Measurements from ENCODE around the gene ARAP1. TPM values are rescaled to one million over a fixed set of nuclear protein-coding genes. Genes with fewer than 3 reads are reported as not detected.

Gene ARAP1
- total and polyA plus RNA-seq, 2 donors (not counting 3 experiments of a cell fraction or from before 2014, with no cell fraction given): 36.8 to 66.2 TPM

DNA sequence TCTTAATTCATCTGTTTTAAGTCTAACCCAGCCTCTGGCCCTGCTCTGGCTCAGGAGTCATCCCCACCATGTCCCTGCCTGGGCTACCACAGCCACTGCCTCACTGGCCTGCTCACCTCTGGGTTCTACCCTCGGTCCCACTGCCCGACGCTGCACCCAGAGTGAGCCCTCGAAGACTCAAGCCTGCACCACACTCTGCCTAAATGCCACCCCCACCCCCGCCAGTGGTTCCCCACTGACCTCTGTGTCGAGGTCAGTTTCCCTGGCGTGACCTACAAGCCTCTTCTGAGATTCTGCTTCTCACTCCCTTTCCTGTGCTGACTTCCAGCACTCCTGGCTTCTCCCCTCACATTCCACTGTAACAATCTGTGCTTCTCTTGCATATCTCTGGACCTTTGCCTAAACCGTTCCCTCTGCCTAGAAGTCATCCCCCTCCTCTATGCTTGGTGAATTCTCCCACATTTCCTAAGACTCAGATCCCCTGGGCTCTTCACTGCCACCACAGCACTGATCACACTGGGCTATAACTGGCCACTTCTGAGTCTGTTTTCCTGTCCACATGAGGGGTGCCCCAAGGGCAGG lies 65.5 kb downstream of the ARAP1 start:
- intact Hi-C loops (cut with micrococcal nuclease): no loop called here
- Histone ChIP-seq H3K9me3 (replicated peaks; ENCODE audit: control insufficient read depth, insufficient read depth, low read length) (no peaks in the 10 kb centered on the region), H3K9ac (replicated peaks; ENCODE audit: extremely low read depth, insufficient read depth, low read length) (no peak overlapping the region), H2AFZ (ENCODE audit: low read depth, low read length) (no peak overlapping the region), H3K4me1 (ENCODE audit: control insufficient read depth, extremely low read depth, insufficient read depth, low read length) (no peaks in the 10 kb centered on the region), H4K20me1 (replicated peaks; ENCODE audit: control insufficient read depth, extremely low read depth, insufficient read depth, low read length) (no peaks in the 10 kb centered on the region), H3K36me3 (ENCODE audit: control insufficient read depth in 2 of 2, extremely low read depth in 1 of 2, insufficient read depth in 2 of 2, low read length in 2 of 2) (peaks cover 2 to 35% of the 10 kb centered on the region in 2 experiments), H3K27me3 (ENCODE audit: control insufficient read depth in 2 of 2, insufficient read depth in 2 of 2, low read length in 2 of 2) (no peaks in the 10 kb centered on the region), H3K4me2 (ENCODE audit: insufficient read depth, low read length) (no peak overlapping the region), H3K27ac (ENCODE audit: insufficient read depth, low read depth, low read length) (no peak overlapping the region), H3K4me3 (replicated peaks in 1 of 3; ENCODE audit: insufficient read depth in 1 of 3, low read depth in 1 of 3, low read length in 3 of 3) (no peak overlapping the region), H3K79me2 (ENCODE audit: control insufficient read depth, insufficient read depth, low read length) (no peaks in the 10 kb centered on the region), H3K9me1 (replicated peaks; ENCODE audit: control insufficient read depth, extremely low read depth, insufficient read depth, low read length) (no peaks in the 10 kb centered on the region)
- ChIA-PET CTCF (interaction anchor here (0.8 to 13.1 kb wide), 5 partner anchors 11 to 215 kb away, joined by 3 to 339 read pairs (median 3); no protein-coding TSS in a partner anchor), POLR2A (no interaction called here)
- FAIRE-seq (no peak), DNase-seq (ENCODE audit: low read depth, low spot score) (no peak)
- dilution Hi-C loops (cut with MboI; ENCODE audit: extremely low pct_ligation_motif_present, low sequenced_read_pairs): no loop called here
- no TSS peak for BruUV-seq (replicated peaks)
- TF ChIP-seq JUN (IDR thresholded peaks at IDR 0.05; ENCODE audit: borderline replicate concordance, insufficient read depth, insufficient read length, low read depth) (no peak), FOS (IDR thresholded peaks at IDR 0.05; ENCODE audit: borderline replicate concordance, insufficient read depth, low read length) (no peak), POLR2A (IDR thresholded peaks at IDR 0.05; ENCODE audit: low read depth, low read length) (no peak), GATA2 (IDR thresholded peaks at IDR 0.05; ENCODE audit: insufficient read depth, insufficient read length, low read depth, low read length) (no peak), POLR2AphosphoS5 (IDR thresholded peaks at IDR 0.05; ENCODE audit: insufficient read depth, low read depth, low read length) (no peak), MYC (IDR thresholded peaks at IDR 0.05; ENCODE audit: low read depth, low read length) (no peak), EZH2 (IDR thresholded peaks at IDR 0.05; ENCODE audit: borderline replicate concordance, low read depth, low read length, severe bottlenecking) (no peak)
- TF ChIP-seq, protein P1, sequence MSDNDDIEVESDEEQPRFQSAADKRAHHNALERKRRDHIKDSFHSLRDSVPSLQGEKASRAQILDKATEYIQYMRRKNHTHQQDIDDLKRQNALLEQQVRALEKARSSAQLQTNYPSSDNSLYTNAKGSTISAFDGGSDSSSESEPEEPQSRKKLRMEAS (IDR thresholded peaks at IDR 0.05; ENCODE audit: insufficient read depth, insufficient read length): no peak
- TF ChIP-seq, protein P2, sequence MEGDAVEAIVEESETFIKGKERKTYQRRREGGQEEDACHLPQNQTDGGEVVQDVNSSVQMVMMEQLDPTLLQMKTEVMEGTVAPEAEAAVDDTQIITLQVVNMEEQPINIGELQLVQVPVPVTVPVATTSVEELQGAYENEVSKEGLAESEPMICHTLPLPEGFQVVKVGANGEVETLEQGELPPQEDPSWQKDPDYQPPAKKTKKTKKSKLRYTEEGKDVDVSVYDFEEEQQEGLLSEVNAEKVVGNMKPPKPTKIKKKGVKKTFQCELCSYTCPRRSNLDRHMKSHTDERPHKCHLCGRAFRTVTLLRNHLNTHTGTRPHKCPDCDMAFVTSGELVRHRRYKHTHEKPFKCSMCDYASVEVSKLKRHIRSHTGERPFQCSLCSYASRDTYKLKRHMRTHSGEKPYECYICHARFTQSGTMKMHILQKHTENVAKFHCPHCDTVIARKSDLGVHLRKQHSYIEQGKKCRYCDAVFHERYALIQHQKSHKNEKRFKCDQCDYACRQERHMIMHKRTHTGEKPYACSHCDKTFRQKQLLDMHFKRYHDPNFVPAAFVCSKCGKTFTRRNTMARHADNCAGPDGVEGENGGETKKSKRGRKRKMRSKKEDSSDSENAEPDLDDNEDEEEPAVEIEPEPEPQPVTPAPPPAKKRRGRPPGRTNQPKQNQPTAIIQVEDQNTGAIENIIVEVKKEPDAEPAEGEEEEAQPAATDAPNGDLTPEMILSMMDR (IDR thresholded peaks at IDR 0.05; ENCODE audit: extremely low read depth in 1 of 2, insufficient read depth in 1 of 2, low read depth in 1 of 2, low read length in 2 of 2): no peak
